GM13976 (cell line): ENCODE results near the gene NEDD9.

ENCODE experiments used
- DNase-seq: peaks from one replicate; pipeline ENCODE4 v3.0.0; 2012; ENCODE audit warnings: low spot score
- CTCF ChIP-seq: IDR thresholded peaks from 2 replicates; pipeline ENCODE4 v1.5.1; 2012; ENCODE audit warnings: borderline replicate concordance, mild to moderate bottlenecking; ENCODE audit not compliant: insufficient read depth; ENCODE audit errors: extremely low read depth, missing control alignments, control extremely low read depth
- in situ Hi-C: fragments of 300-500 bp; cut with MboI; formaldehyde crosslinking; loops from one replicate; pipeline ENCODE4 v1.12.0; 2022; ENCODE audit warnings: low sequenced_read_pairs, mixed read lengths, inconsistent platforms; ENCODE audit not compliant: unreplicated experiment

The NEDD9 gene

GRCh38 chr6:11270030-11271027 is 37.9 kb upstream of the NEDD9 start:
- no peak for TF ChIP-seq CTCF
- in situ Hi-C loops: no loop called here
- DNase-seq: no peak

DNA sequence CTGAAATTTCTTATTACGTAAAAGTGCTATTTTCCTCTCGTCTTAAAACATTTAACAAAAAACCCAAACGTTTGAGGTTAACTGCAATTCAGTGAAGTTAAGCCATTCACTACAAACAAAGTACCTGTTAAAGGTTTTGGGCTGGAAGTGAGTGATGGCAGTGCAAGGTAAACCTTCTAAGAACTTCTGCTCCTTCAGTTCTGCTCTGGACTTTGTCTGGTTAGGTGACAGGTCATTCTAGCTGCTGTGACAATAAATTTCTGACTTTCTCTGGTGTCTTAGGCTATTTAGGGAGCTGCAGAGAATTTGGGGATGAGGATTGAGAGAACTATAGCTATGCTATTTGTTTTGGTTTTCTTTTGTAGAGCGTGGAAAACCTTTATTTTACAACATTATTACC is 36.5 kb upstream of the NEDD9 start:
- TF ChIP-seq CTCF: no peak
- DNase-seq: no peak
- in situ Hi-C loops: no loop called here

DNA sequence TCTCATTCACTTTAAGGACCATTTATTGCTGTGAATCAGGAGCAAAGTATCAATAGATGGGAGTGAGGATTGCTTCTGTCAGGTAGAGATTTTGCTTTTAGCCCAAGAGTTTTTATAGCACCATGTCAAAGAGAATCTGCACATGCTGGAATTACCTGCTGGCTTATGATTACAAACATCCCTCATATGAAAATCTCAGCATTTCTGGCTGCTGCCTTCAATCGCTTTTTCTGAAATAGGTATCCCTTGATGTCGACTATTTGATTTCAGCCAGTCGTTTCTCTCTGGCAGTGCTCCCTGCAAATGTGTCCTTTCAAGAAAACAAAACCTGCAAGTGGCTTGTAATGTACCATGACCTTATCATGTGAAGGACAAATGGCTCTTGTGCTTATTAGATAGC is 34.5 kb upstream of the NEDD9 start:
- DNase-seq: no peak
- no peak for TF ChIP-seq CTCF
- in situ Hi-C loops: no loop called here

DNA sequence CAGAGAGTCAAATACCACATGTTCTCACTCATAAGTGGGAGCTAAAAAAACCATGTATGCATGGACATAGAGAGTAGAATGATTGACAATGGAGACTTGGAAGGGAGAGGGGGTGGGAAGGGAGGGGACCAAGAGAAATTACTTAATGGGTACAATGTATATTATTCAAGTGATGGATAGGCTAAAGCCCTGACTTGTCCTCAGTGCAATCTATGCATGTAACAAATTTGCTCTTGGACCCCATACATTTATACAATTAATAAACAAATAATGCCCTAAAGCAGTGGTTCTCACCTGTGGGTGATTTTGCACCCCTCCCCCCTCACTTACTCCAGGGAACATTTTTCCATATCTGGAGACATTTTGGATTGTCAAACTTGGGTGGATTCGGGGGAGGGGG is 33.5 kb upstream of the NEDD9 start:
- TF ChIP-seq CTCF: no peak
- in situ Hi-C loops: no loop called here
- no peak for DNase-seq

- no peak for DNase-seq
- TF ChIP-seq CTCF: no peak
- in situ Hi-C loops: no loop called here
Observed at GRCh38 chr6:11264100-11264499, 31.6 kb upstream of the NEDD9 start.

DNA sequence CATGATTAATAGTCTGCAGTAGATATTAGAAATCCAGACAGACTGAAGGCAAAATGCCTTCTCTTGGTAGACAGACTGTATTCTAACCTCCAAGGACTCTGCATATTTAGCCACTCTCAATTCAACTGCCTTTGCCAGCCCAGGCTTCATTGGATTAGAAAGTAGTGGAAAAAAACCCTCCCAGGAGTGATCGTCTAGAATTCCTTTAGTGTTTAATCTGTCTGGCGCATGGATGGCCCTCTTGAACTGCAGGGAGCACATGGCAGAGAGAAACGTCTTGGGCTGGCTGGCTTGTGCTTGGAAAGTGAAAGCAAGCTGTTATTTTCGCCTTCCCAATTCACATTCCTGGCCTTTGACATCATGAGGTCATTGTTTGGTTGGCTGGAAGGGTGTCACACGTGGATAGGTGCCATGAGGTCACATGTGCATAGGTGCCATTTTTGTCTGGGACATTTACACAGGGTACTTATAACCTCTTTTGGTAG is 30.9 kb upstream of the NEDD9 start:
- no peak for DNase-seq
- no peak for TF ChIP-seq CTCF
- in situ Hi-C loops: no loop called here
